Erythroblast (primary cell): ENCODE data around the gene CNNM2.
"Not testable (repeated sequence)": the region's sequence is repeated elsewhere in the genome, so short reads cannot be mapped to it uniquely, and the experiment has no call there.

Experiments
- DNase-seq, 2 experiments: peaks; one replicate each; lab custom pipeline; 2025; lab: John Stamatoyannopoulos, UW
- GATA1 ChIP-seq: IDR thresholded peaks from 2 replicates; pipeline ENCODE4 v1.6.1; 2011; ENCODE audit warnings: low read depth, mild to moderate bottlenecking, control low read depth, low read length, moderate library complexity
- POLR2A ChIP-seq: IDR thresholded peaks from 2 replicates; pipeline ENCODE4 v1.6.1; 2011; ENCODE audit warnings: mild to moderate bottlenecking, low read length

Gene CNNM2

DNA sequence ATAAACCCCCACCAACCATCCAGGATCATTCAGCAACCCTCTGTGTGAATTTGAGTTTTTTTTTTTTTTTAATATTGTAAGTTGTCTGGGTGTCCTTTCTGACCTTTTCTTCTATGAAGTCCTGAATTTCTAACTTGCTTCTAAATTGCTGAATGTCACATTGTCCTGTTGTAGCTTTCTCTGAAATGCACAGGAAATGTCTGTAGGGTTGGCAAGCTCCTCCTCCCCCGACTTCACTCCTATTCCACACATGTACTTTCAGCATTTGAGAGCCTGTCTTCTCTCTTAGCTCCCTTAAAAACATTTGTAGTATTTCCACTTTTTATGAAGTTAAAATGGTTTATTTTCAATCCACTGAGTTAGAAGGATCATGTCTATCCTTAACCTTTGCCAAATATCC lies 3.3 kb upstream of the CNNM2 start:
- no peak for DNase-seq
- no peak for TF ChIP-seq POLR2A
- no peak for TF ChIP-seq GATA1

DNA sequence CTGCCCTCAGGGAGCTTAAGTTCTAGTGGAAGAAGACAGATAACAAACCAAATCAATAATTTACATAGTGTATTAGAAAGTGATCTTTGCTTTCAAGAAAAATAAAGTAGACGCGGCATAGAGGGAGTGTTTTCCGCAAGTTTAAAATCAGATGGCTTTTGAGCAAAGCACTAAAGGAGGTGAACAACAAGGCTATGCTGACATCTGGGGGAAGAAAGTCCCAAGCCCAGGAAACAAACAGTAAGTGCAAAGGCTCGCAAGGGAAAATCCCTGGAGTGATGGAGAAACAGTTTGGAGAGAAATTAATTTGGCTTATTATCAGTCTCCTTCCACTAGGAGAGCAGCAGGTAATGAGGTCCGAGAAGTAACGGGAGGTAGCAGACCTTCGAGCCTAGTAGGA lies 1.9 kb upstream of the CNNM2 start:
- DNase-seq: no peak
- no peak for TF ChIP-seq POLR2A
- TF ChIP-seq GATA1: no peak

DNA sequence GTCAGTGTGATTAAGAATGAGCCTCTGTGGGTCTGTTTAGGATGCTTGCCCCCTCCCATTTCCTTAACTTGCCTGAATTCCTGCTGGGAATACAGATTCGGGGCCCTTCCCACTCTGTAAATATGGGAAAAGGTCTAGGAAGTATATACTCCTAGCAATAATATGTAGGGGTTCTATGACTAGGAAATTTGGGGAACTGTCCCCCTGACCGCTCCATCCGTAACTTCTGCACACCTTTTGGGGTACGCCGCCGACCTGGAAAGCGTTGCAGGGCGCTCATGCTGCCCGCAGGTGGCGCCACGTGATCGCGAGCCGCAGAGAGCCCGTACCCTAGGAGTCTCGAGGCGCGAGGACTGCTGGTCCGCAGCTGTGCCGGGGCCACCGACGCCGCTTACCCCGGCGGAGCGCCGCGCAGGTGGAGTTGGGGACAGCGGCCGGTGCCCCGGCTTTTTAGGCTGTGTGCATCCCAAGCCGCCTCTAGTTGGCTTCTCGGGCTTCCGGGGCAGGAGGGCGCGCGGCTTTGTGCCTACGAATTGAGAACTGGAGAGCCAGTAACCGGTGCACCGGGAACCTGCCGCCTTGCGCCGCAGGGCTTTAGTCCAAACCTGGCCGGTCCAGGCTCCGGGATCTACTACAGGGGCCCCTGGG lies 656 bp upstream of the CNNM2 start:
- TF ChIP-seq GATA1 (no peak), POLR2A (no peak)
- peak; percentile 88 to 92 for DNase-seq

DNA sequence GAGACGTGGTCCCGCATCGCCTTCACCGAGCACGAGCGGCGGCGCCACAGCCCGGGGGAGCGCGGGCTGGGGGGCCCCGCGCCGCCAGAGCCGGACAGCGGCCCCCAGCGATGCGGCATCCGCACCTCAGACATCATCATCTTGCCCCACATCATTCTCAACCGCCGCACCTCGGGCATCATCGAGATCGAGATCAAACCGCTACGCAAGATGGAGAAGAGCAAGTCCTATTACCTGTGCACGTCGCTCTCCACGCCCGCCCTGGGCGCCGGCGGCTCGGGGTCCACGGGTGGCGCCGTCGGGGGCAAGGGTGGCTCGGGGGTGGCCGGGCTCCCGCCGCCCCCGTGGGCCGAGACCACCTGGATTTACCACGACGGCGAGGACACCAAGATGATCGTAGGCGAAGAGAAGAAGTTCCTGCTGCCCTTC lies 737 bp downstream of the CNNM2 start:
- no peak for TF ChIP-seq POLR2A
- no peak for TF ChIP-seq GATA1
- peak; percentile 63 to 75 for DNase-seq

DNA sequence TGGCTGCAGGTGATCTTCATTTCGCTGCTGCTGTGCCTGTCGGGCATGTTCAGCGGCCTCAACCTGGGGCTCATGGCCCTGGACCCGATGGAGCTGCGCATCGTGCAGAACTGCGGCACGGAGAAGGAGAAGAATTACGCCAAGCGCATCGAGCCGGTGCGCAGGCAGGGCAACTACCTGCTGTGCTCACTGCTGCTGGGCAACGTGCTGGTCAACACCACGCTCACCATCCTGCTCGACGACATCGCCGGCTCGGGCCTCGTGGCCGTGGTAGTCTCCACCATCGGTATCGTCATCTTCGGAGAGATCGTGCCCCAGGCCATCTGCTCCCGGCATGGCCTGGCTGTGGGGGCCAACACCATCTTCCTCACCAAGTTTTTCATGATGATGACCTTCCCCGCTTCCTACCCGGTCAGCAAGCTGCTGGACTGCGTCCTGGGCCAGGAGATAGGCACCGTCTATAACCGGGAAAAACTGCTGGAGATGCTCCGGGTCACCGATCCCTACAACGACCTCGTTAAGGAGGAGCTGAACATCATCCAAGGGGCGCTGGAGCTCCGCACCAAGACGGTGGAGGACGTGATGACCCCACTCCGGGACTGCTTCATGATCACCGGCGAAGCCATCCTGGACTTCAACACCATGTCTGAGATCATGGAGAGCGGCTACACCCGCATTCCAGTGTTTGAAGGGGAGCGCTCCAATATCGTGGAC lies 1.3 kb downstream of the CNNM2 start:
- no peak for TF ChIP-seq GATA1
- TF ChIP-seq POLR2A: no peak
- peak; percentile 55 to 60 for DNase-seq

DNA sequence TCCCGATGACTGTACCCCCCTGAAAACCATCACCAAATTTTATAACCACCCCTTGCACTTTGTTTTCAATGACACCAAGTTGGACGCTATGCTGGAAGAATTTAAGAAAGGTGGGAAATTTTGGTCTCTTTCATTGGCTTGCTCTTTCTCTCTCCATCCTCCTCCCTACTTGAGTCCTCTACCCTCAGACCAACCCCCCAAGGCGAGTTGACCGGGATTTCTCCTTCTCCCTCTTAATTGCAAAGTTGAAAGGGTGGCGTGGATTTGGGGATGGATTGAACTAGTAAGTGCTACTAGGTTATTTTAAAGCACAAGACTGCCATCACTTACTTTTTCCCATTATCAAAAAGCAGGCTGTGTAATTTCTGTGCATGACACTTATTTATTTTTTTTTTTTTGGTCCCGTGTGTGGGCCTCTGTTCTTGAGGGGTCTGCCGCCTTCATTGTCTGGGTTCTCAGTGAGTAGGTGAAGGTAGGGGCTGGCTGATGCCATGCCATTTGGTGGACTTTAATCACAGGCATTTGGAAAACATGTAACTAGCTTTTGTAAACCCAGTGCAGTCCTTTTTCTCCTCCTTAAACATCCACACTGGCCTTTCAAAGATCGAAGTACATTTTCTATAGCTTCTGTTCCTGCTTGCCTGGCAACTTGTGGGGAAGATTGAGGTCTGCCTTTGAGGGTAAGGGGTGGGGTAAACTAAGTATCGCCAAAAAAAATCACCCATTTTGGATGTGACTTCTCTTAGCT lies 2.1 kb downstream of the CNNM2 start:
- TF ChIP-seq POLR2A (peak; percentile 19), GATA1 (no peak)
- DNase-seq: peak; percentile 37 to 40

DNA sequence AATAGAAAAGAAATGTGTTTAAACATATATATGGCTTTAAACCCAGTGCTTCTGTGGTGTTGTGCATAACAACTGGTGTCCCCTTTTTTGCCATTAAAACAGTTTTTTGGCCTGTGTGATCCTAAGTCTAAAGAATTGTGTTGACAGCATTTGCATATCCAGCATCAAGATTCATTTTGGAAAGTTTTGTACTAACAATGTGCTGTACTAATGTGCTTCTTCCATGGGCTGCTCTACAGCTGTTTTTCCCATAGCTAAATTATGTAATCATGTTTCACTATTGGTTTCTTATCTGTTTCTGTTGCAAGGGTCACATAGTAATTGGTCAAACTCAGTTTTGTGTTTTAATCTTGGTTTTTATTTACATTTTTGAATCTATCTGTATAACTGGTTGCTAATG lies 5.5 kb downstream of the CNNM2 start:
- TF ChIP-seq GATA1: no peak
- no peak for TF ChIP-seq POLR2A
- DNase-seq: no peak

DNA sequence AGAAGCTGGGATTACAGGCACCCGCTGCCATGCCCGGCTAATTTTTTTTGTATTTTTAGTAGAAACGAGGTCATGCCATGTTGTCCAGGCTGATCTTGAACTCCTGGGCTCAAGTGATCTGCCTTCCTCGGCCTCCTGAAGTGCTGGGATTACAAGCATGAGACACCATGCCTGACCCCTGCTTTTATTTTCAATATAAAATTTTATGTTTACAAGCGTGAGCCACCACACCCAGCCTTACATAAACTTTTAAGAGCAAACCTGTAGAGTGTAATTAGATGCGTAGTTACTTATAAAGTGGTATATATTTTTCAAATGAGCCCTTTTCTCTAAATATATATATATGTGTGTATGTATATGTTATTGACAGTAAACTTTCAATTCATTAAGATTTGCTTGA lies 8.7 kb downstream of the CNNM2 start:
- DNase-seq: no peak

DNA sequence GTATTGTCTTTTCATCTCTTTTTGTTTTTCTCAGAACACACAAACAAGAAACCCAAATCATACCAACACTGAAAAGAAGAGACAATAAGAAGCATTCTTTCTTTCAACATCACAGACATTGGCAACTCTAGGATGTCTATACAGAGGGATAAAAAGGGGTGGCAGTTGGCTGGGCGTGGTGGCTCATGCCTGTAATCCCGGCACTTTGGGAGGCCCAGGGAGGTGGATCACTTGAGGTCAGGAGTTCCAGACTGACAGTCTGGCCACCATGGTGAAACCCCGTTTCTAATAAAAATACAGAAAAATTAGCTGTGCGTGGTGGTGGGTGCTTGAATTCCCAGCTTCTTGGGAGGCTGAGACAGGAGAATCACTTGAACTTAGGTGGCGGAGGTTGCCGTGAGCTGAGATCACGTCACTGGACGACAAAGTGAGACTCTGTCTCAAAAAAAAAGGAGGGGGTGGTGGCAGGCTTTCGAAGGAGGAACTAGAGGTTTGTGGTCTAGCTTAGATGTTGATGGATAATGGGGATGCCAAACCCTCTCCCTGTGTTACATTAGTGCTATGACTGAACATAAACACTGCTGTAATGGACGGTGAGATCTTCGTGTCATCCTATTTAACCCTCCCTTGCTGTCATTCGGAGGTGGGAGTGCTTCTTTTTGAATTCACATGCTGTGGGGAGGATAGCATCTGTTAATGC lies 9.4 kb downstream of the CNNM2 start:
- peak; percentile 27 to 56 for DNase-seq
- no peak for TF ChIP-seq POLR2A
- TF ChIP-seq GATA1: no peak

More for the DNA sequence above, 8.7 kb downstream of the CNNM2 start:
- TF ChIP-seq GATA1 (no peak), POLR2A (no peak)

DNA sequence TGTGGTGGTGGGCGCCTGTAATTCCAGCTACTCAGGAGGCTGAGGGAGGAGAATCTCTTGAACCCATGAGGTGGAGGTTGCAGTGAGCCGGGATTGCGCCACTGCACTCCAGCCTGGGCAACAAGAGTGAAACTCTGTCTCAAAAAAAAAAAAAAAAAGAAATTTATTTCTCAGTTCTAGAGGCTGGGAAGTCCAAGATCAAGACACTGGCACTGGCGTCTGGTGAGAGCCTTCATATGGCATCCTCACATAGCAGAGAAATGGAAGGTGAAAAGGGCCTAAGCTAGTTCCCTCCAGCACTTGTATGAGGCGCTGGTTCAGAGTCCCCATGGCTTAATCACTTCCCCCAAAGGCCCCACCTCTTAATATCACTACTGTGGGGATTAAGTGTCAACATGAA lies 10.3 kb downstream of the CNNM2 start:
- not testable (repeated sequence) for DNase-seq

DNA sequence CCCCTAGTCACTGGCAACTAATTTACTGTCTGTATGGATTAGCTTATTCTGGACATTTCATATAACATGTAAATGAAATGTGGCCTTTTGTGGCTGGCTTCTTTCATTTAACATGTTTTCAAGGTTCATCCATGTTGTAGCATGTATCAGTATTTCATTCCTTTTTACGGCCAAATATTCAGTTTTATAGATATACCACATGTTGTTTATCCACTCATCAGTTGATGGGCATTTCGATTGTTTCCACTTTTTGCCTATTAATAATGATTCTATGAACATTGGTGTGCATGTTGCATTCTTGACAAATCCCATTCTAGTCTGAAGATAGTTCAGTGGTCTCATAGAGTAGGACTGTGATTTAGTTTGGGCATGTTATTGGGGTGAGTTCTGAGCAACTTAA lies 12.6 kb downstream of the CNNM2 start:
- no peak for TF ChIP-seq GATA1
- TF ChIP-seq POLR2A: no peak
- no peak for DNase-seq

DNA sequence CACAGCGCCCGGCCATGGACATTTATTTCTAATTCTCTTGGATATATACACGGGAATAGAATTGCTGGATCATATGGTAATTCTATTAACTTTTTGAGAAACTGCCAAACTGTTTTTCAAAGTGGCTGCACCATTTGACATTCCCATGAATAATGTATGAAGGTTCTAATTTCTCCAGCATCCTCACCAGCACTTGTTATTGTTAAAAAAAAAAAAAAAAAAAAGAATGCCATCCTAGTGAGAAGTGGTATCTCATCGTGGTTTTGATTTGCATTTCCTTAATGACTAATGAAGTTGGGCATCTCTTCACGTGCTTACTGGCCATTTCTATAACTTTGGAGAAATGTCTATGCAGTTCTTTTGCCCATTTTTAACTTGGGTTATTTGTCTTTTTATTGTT lies 13.5 kb downstream of the CNNM2 start:
- TF ChIP-seq POLR2A (no peak), GATA1 (no peak)
- DNase-seq: no peak

DNA sequence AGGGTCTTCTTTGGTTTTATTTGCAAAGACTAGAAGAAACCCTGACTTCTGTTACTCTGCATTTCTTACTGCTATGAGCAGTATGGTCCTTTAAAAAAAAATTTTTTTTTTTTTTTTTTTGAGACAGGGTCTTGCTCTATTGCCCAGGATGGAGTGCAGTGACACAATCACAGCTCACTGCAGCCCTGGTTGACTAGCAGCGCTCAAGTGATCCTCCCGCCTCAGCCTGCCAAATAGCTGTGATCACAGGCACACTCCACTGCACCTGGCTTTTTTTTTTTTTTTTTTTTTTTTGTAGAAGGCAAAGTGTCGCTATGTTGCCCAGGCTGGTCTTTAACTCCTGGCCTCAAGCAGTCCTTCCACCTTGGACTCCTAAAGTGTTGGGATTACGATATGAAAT lies 17.4 kb downstream of the CNNM2 start:
- DNase-seq: peak in 1 of 2 experiments; percentile 7
- TF ChIP-seq POLR2A (no peak), GATA1 (no peak)
